Activated CD4-positive, alpha-beta T cell treated with anti-CD3 and anti-CD28 coated beads, Interleukin-2, amount 50 U/mL, for 4 hours (primary cell): ENCODE data around the gene SLCO2A1.

ENCODE experiments used
- DNase-seq, 2 experiments: peaks; one replicate each; pipeline ENCODE4 v3.0.0-alpha.2; 2020

The SLCO2A1 gene

DNA sequence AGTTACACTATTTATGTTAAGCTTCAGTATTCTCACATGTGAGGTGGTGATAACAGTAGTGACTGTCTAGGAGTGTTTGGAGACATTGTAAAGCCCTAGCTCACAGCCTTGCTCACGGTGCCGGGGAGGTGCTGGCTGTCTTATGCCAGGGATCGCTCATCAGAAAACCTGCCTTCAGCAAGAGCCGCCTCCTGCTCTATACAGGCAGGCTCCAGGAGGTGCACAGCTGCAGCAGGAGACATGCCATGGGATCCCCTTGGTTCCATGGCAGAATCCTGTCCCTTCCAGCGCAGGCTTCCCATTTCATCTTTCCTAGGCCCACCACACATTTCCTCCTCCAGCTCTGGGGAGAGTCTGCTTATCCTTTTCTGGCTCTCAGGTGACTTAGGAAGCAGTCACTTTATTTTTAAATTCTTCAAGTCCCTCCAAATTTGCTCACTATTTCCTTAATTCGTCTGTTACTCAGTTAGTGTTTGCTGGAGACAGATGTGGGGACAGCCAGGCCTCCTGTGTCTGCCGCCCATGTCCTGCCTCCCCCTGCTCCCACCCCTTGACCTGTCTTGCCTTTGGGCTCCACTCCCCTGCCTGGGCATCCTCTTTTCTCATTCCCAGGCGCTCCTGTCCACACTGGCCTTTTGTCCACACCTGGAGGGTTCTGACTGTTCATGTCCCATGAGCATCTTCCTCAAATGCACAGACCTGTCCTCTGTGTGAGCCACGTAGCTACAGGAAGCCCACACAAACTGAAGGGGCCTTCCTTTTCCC is 31.7 kb downstream of the SLCO2A1 start:
- no peak for DNase-seq

DNA sequence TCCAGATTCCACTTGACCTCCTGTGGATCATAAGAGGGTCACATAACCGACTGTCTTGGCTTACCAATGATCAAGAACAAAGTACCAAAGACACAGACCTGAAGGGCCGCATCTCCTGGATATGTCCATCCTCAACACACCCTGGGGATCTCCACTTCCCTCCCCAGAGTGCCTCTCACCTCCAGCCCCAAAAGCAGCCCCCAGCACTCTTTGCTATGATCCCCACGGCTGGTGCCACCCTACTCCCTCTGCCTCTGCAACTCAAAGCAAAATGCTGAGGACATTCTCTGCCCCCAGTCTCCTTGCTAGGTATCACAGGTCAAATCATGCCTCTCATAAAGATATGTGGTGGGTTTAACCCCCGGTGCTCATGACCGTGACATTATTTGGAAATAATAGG is 32.7 kb downstream of the SLCO2A1 start:
- no peak for DNase-seq

DNA sequence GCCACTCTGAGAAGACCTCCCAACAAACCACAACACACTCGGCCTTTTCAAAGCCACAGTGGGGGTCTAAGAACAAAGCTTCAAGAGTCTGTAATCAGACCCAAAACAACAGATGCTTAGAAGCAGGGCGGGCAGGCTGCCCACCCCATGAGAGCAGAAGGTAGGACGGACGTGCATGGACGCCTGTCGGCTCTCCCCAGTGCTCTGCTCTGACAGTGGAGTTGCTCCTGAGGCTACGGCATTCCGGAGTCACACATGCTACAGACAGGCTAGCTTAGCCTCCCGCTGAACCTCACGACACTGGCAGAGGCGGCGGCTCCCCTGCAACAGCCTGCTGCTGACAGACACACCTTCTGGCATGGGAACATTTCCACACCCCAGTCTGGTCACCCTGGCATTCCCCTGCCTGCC is 33.5 kb downstream of the SLCO2A1 start:
- DNase-seq = no peak

DNA sequence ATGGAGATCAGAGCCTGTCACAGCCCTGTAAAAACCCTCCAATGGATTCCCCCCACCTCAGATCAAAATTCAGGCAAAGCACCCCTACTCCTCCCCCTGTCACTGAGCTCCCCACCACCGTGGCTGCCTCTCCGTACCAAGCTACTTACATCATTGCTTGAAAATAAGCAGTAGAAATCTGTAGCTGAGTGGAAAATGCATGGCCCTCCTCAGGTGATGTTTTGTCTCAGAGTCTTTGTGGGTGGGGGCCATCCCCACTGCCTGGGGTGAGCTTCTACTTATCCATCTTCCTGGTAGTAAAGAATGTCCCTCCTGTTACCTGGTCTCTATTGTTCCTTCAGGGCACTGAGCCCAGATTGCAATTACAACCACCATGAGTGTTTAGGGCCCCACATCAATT is 34.5 kb downstream of the SLCO2A1 start:
- no peak for DNase-seq

DNA sequence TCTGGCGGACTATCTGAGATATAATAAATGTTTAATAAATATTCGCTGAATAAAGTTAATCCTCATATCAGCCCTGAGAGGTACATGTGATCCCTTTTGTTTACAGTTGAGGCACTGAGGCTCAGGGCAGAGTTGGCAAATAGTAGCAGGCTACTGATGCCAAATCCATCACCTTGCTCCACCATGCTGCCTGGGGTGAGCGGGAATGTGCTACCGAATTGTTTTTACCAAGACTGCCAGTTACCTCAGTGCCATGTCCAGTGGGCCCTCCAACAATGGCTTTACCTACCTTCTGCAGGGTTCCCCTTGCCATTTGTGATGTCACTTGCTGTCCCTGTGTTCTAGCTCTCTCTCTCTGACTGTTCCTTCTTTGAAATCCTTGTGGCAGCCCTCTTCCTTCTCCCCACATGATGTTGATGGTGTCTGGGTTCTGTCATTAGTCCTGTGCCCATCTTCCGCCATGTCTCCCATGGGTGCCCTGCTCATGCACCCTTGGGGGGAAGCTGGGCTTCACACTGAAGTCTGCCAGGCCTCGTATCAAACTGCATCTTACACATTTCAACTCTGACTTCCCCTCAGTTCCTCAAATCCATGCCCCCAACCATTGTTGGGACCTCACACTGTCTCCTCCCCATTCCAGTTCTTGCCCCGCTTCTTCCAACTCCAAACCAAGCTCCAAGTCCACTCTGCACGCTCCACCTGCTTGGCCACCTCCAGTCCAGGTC is 35.4 kb downstream of the SLCO2A1 start:
- DNase-seq = no peak

DNA sequence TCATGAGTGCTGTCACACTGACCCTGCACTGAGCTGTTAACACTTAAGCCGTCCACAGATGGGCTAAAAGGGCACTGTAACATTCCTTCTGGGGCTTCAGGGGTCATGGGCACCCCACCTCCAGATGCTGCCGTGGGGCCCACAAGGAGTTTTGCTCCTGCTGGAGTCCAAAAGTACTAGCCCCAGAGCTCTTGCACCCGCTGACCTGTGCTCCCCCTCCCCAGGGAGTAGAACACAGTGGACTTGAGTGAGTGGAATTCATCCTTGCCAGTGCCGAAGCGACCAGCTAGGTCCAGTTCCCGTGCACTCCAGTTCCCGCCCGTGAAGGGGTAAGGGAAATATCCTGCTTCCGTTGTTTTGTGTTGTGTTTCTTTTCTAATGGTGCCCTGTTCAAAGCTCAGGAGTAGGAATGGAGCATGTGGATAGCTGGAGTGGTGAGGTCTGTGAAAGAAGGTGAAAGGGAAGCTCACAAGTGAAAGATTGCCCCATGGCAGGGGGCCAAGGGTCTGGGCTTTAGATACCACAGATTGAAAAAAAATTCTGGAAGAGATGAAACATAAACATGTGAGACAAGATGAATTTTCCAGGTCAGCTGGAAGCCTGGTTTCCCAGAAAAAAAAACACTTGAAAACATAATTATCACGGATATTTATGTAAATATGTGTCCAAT is 36.6 kb downstream of the SLCO2A1 start:
- no peak for DNase-seq

DNA sequence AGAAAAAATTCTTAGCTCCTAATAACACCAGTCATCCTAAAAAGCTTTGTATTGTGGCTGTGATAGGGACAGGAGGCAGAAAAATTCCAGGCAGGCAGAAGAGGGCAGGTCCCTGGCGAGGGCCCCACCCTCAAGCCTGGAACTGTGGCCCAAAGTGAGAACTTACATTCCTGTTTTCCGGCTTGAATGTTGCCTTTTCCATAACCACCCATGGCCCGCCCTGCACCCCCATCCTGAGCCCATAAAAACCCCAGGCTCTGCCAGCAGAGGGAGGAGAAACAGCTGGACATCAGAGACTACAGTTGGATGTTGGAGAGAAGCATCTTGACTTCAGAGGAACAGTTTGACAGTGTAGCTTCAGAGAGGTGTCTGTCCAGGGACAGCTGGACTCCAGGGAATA is 37.3 kb downstream of the SLCO2A1 start:
- DNase-seq = no peak

DNA sequence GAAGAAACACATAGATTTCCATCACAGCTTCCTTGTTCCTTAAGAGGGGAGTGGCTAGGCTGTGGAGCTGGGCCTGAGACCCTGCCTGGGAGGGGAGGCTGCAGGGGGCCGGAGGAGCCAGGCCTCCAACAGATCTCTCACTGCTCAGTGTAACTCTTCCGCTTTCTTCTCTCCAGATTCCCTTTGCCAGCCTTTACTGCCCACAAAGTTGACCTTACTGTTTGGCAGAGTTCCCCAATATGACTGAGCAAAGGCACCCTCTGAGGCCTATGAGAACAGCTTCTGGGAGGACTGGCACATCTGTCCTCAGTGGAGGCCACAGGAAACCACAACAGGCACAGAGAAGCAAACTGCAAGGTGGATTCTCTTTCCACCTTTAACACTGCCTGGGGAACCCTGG is 38.1 kb downstream of the SLCO2A1 start:
- DNase-seq = no peak

DNA sequence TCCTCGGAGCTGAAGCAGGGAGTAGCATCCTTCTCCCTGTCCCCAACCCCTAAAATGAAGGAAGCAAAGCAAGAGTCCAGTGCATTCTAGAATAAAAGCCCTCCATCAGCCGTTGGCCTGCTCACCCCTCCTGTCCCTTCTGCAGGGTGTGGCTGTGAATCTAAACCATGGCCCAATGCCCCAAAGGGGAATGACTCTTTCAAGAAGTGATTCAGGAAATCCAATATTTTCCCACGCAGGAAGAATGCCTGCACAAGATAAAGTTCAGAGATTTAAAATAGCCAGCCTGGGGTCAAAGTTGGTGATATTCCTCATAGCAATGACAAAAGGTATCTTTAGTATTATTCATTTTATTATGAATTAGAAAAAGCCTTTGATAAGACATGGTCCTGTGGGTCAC is 38.5 kb downstream of the SLCO2A1 start:
- DNase-seq = no peak

DNA sequence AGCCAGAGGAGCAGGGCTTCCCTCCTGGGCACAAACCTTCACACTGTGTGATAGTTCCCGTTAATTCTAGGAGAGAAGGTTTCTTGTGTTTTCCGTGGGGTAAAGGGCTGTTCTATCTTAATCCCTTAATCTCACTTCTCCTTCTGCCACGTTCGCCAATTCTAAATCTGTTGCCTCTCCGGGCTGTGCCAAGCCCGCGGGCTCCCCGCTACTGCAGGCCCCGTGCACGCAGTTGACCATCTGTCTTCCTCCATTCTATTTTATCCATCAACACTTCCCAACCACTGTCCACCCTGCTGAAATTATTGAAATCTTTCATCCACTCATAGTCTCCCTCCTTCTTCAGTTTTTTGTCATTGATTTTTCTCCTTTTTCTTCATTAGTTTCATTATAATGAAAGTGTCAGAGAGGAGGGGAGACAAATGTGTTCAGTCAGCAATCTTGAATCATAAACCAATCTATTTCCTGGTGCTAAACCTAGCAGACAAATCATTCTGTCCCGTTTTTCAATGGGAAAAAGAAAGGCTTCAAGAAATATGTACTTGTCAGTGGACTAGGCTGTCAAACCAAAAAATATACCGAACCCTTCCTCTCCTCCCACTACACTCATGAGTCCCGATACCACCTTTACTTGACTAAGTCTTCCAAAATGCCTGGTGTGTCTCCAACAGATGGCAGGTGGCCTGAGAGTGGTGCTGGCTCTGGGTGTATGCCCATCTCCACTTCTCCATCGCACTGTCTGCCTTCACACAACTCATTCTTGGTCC is 39.6 kb downstream of the SLCO2A1 start:
- DNase-seq = no peak

DNA sequence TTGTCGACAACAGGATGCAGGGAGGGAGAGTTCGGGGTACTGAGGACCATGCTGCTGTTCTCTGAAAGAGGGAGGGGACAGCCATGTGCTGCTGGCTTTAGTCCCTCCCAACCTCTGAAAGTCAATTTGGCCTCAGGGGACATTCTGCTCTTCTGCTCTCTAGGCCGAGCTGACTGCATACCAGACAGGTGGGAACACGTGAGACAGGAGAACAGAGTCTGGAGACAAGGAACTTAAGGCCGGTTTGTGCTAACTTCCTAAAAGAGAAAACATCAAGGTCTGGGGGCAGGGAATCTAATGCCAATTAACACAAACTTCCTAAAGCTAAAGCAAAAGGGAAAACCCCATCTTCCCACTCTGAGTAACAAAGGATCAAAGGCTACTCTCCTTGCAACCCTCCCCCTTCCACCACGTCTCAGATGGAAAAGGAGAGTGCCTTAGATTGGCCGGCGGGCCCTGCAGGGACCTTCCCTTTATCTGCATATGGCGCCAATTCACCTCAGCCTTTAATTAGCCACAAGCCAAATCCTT is 41.0 kb downstream of the SLCO2A1 start:
- DNase-seq = no peak

DNA sequence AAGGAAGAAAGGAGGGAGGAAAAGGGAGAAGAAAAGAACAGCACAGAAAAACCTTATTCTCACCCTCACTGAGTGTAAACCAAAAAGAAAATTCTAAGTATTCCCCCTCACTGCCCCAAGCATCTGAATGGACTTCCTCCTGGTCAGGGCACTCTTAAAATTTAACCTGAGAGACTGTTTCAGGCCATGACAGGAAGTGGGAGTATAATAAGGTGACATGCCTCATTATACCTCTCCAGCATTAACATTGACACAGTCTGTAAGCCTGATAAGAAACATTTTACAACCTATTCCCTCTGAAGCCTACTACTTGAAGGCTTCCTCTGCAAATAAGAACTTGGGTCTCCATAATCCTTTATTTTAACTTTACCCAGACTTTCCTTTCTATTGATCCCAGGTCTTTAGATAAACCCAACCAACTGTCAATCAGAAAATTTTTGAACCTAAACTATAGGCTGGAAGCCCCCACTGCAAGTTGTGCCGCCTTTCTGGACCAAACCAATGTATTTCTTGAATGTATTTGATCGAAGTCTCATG is 41.7 kb downstream of the SLCO2A1 start:
- DNase-seq = no peak

DNA sequence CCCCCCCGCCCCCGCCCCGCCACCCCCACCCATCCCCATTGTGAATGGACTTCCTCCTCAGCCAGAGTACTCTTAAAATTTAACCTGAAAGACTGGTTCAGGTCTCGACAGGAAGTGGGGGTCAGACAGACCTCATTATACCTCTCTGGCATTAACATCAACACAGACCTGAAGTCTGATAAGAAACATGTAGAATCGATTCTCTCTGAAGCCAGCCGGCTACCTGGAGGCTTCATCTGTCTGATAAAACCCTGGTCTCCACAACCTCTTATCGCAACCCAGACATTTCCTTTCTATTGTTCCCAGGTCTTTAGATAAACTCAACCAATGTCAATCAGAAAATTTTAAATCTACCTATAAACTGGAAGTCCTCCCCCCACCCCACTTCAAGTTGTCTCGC is 42.6 kb downstream of the SLCO2A1 start:
- DNase-seq = no peak

DNA sequence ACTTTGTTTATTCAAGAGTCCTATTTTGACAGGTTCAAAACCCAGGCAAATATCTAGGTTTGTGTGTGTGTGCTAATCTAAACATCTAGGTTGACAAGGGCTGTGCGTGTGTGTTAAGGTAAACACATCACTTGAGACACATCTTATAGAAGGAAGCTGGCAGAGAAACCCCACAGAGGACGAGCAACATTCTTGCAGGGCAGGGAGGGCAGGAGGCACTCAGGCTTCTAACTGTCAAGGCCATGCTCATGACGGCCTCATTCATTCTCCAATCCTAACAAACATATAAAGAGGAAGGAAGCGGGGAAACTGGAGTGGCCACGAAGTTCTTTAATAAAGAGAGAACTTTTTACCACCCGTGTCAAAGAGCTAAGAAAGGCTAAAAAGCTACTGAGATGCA is 43.4 kb downstream of the SLCO2A1 start:
- DNase-seq = no peak

DNA sequence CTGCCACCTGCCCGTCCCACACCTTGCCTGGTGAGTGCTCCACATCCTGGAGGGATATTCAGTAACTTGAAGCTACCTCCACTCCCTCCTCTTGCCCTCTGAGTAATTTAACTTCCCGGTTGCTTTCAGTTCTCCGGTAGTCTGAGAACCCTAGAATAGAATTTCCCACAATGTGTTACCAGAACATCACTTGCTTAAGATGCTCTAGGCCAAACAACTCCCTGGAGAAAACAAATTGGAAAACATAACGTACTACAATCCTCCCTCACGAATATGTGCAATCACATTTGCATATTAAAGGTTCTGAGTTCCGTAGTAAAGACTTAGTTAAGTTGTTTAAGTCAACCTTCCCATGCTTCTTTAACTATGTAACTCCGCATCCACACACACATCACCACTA is 44.8 kb downstream of the SLCO2A1 start:
- no peak for DNase-seq

DNA sequence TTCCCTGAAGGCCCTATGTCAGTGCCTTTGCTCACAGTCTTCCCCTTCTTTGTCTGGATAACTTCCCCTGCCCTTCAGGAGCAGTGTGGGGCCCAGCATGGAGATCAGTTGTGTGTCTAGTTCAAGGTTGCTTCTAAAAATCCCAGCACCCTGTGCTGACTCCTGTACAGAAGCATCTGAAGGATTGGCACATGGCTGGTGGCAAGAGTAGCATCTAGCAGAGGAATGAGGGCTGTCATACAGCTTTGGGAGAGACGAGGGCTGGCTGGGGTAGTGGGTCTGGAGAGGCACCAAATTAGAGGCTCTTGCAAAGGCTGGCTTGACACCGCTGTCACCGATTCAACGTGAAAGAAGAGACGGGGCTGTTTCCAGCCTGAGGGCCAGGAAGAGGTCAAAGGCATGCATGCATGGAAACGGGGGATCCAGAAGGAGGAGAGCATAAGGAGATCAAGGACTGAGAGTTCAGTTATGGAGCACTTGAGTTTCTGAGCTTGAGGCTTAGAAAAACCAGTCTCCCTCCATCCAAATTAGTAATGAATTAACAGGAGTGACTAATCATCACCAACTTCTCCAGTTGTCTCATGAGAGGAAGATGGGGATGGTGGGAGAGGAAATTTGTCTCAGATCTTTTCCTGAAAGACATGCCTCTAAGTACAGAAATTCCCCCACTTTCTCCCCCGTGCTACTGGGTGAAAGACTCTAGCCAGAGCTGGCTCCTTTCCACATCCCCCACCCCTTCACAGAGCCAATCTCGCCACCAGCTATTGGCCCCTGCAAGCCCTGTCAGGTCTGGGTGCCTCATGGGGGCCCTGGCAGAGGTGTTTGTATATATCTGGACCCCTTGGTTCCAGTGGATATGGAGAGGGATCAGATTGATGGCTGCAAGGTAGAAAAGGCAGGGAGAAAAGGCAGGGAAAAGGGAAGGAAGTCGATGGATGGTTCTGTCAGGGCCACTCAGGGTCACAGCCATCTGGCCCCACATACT is 45.9 kb downstream of the SLCO2A1 start:
- no peak for DNase-seq

DNA sequence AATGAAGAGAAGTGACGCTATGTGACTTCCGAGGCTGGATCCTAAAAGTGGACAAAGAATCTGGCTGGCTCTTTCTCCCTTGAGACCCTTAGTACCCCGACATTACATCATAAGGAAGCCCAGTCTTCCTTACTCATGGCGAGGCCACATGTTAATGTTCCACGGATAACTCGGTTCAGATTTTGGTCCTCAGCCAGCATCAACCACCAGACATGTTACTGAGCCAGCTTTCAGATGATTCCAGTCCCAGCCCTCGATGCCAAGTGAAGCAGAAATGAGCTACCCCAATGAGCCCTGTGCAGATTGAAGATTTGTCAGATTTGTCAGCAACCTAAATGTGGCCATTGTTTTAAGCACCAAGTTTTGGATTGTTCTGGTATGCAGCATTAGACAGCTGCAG is 46.6 kb downstream of the SLCO2A1 start:
- DNase-seq = no peak

DNA sequence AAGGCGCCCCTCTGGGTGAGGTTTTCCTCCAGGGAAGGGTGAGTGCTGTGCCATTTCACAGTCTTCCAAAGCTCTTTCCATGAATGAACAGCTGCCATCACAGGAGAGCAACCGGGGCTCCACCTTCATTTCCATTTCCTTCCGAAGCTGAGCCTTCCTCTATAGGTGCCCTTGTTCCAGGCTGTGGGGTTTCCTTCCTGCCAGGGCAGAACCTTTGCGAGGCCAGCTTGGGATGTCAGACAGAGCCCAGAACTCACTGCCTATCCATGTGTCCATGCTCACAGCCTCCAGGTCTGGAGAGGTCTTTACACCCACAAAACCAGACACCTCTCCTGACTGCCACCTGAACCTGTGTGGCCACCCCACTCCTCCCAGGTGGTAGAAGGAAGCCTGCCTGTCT is 49.2 kb downstream of the SLCO2A1 start:
- DNase-seq = no peak

DNA sequence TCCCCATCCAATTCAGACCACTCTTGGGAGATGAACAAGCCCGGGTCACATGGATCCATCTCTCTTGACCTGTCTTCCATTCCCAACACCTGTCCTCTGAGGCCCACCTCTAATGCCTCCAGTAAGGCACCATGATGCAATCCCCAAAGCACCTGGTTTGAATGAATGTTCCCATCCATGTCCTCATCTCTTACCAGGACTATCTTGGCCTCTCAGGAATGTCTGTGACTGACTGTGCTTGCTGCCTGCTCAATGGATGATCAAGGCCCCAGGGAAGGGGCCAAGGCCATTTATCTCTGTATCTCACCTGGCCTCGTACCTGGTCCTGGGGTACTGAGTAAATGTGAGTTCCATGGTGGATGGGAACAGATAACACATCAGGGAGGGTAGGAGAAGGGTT is 49.7 kb downstream of the SLCO2A1 start:
- DNase-seq = no peak

DNA sequence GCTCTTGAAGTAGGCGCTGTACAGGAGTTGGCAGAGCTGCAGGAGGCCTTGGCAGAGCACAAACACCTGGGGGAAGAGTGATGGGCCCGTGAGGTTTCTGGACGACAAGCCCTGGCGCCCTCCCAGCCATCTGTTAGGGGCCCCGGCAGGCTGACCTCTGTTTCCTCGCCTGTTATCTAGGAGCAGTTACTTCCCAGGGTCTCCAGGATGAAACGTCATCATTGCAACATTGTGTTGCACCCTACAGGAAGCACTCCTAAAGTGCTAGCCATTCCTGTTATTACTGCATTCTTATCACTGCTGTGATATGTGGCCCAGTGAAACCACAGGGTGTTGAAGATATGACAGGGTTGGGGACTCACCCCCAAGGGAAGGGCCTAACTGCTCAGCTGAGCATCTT is 50.2 kb downstream of the SLCO2A1 start:
- DNase-seq = no peak

DNA sequence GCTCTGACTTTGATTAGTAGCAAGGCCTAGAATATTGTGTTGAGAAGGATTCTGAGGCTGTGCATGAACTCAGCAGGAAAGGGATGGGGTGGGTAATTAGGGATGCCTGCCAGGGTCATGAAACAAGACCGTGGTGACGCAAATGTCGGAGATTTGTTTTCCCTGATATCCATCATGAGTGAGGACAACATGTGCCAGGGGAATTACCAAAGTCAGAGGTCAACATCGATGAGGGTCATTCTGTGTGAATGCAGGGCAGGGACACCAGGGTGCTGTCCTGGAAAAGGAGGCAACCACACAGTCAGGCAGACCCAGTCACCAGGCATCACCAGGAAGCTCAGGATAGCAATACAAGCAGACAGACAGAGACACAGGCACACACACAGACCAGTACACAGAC is 52.2 kb downstream of the SLCO2A1 start:
- no peak for DNase-seq
